Muscle layer of colon (tissue), 2 donors: Measurements from ENCODE around the gene C16orf54.
"Not testable (repeated sequence)": the region's sequence is repeated elsewhere in the genome, so short reads cannot be mapped to it uniquely, and the experiment has no call there.

Experiments
- H3K27ac ChIP-seq: one replicate; pipeline ENCODE4 v1.7.0; 2013; ENCODE audit warnings: low read depth, mild to moderate bottlenecking, low read length, moderate library complexity
- H3K27me3 ChIP-seq, 2 donors: one replicate each; pipeline ENCODE4 v1.7.0; 2013; ENCODE audit warnings: low read length in 2 of 2, mild to moderate bottlenecking in 2 of 2; ENCODE audit not compliant: insufficient read depth in 2 of 2, control insufficient read depth in 1 of 2
- H3K36me3 ChIP-seq: one replicate; pipeline ENCODE4 v1.7.0; 2013; ENCODE audit warnings: mild to moderate bottlenecking, low read length; ENCODE audit not compliant: insufficient read depth
- H3K4me1 ChIP-seq: one replicate; pipeline ENCODE4 v1.7.0; 2013; ENCODE audit warnings: mild to moderate bottlenecking, low read length; ENCODE audit not compliant: insufficient read depth
- H3K4me3 ChIP-seq, 2 donors: one replicate each; pipeline ENCODE4 v1.7.0; 2013; ENCODE audit warnings: low read length in 2 of 2, low read depth in 1 of 2, mild to moderate bottlenecking in 1 of 2, moderate library complexity in 1 of 2
- H3K9ac ChIP-seq: one replicate; pipeline ENCODE4 v1.7.0; 2013; ENCODE audit warnings: low read length
- H3K9me3 ChIP-seq: one replicate; pipeline ENCODE4 v1.7.0; 2013; ENCODE audit warnings: mild to moderate bottlenecking, low read length
- donor health status: abdominal sarcoma.
- donor health status: Adenocarcinoma of cecum.

The C16orf54 gene, protein sequence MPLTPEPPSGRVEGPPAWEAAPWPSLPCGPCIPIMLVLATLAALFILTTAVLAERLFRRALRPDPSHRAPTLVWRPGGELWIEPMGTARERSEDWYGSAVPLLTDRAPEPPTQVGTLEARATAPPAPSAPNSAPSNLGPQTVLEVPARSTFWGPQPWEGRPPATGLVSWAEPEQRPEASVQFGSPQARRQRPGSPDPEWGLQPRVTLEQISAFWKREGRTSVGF

DNA sequence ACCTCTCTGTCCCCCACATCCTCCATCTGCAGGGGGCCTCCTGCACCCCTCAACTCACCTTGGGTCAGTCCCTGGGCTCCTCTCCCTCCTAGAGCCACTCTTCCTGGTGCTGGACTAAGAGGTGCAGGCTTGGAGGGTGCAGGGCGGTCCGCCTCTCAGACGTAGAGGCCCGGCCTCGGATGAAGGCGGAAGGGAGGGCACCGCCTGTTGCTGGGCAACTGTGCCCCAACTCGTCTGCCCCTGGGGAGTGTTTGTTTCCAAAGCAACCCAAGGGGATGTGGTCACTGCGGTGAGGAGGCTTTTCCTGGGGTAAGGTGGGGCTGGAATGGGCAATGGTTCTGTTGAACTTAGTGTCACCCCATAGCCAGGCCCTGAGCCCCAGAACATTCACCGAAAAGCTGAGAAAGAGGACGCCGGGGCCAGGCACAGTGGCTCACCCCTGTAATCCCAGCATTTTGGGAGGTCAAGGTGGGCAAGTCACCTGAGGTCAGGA, at the start of gene C16orf54:
TSS of gene C16orf54 (minus strand) at position 138 of the 493 bp plus-strand sequence. CDS start 1,039 bp downstream, outside the sequence.
- no peaks in the 10 kb centered on the region for H3K36me3 ChIP-seq
- no peaks in the 10 kb centered on the region for H3K4me1 ChIP-seq
- no peaks in the 10 kb centered on the region for H3K9me3 ChIP-seq
- no peak within 1 kb of the TSS for H3K27ac ChIP-seq
- no peak within 1 kb of the TSS for H3K9ac ChIP-seq
- H3K4me3 ChIP-seq, result no peak within 1 kb of the TSS
- no peaks in the 10 kb centered on the region for H3K27me3 ChIP-seq

DNA sequence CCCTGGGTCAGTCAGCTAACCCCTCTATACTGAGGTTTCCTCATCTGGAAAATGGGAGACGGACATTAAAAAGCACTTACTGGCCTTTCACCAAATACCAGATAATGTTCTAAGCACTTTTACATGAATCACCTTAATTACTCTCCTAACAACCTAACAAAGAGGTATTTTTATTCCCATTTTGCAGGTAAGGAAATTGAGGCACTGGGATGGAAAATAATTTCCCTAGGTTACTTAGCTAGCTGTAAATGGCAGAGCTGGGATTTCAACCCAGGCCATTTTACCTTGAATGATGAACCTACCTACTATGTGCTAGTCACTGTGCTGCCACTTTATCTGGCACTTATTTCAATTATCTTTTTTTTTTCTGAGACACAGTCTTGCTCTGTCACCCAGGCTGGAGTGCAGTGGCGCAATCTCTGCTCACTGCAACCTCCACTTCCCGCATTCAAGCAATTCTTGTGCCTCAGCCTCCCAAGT, 48.5 kb upstream of the C16orf54 start:
- H3K4me1 ChIP-seq, result peaks cover 9% of the 10 kb centered on the region
- no peak overlapping the region for H3K27ac ChIP-seq
- H3K27me3 ChIP-seq, result no peaks in the 10 kb centered on the region
- H3K9ac ChIP-seq, result no peak overlapping the region
- H3K9me3 ChIP-seq, result no peaks in the 10 kb centered on the region
- H3K36me3 ChIP-seq, result peaks cover 26% of the 10 kb centered on the region
- no peak overlapping the region for H3K4me3 ChIP-seq

DNA sequence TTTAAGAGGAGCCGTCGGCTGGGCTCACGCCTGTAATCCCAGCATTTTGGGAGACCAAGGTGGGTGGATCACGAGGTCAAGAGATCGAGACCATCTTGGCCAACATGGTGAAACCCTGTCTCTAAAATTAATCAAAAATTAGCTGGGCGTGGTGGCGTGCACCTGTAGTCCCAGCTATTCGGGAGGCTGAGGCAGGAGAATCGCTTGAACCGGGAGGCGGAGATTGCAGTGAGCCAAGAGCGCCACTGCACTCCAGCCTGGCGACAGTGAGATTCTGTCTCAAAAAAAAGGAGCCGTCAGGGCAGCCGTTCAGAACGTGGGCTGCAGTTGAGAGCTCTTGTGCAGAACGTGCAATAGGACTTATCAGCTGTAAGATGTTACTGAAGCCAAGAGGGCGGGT, 47.4 kb upstream of the C16orf54 start:
- not testable (repeated sequence) for H3K9ac ChIP-seq, H3K27ac ChIP-seq, H3K27me3 ChIP-seq, H3K4me3 ChIP-seq, H3K9me3 ChIP-seq, H3K4me1 ChIP-seq
- peaks cover 15% of the 10 kb centered on the region for H3K36me3 ChIP-seq

DNA sequence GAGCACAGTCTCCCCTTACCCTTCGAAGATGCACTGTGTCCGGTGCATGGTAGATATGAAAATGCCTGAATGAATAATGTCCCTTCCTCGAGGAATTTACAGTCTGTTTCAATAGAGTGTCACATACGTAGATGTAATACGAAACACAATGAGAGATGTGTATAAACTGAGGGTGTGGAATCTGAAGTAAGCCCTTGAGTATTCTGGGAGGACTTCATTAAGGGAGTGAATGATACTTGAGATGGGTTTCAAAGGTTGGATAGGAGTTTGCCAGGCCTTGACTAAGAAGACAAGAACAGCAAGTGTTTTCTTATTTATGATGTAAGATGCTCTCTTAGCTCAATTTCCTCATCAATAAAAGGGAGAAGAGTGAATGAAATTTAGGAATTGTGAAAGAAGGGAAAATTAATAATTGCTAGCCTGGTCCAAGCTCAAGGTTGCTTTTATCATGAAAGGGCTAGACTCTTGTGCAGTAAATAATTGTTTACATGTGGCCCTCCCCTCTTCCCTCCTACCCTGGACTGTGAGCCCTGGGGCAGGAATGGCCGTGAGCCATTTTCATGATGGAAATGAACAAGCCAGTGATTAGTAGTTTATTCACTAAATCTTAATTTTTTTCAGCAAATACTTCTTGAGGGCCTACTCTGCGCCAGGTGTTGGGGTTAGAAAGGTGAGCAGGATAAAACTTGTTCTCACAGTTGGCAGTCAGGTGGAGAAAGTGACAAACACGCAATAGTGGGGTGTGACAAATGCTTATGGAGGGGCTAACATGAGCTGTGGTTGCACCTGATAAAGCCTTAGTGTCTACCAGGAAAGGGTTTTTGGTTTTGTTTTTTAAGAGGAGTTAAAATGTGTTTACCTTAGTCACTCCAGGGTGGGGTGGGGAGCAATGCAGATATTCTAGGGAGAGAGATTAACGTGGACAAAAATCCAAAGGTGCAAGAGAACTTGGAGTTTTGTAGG, 46.3 kb upstream of the C16orf54 start:
- Histone ChIP-seq H3K4me1 (peaks cover 9% of the 10 kb centered on the region), H3K36me3 (peaks cover 6% of the 10 kb centered on the region), H3K27me3 (no peaks in the 10 kb centered on the region), H3K4me3 (peak overlapping the region in 1 of 2 donors; percentile 93), H3K9ac (peak overlapping the region; percentile 50), H3K27ac (no peak overlapping the region), H3K9me3 (no peaks in the 10 kb centered on the region)

DNA sequence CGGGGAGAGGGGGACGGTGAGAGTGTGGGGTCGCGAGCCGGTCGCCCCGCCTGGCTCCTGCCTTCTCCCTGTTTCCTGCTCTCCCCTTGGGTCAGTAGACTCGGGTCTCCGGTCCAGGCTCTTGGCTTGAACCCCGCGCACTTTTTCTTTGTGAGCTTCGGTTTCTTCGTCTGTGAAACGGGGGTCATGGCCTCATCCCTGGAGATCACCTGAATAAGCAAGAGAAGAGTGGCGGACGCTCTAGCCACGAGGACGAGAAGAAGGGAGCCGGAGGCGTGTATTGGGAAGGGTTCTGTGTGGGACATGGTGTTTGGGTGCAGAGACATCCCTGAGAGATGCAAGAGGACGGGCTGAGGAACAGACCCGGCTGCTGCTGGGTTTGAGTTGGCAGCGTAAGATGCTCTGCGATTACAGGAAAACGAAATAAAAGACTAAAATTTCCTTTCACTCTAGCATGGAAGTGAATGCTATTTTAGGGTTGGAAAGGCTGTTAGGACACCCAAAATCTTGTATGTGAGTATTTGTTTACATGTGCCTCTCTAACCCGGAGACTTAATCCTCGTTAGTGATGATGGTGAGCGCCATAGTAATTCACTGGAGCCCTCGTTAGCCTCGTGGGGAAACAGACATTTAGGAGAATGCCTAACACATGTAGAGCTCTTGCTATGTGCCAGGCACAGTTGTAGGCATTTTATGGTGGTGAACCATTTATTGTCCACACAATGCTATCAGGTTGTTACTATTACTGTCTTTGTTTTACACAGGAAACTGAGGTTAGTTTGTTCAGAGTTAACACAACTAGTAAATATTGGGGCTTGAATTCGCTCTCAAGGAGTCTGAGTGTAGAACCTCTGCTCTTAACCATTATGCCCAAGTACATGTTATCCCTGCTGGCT, 45.4 kb upstream of the C16orf54 start:
- Histone ChIP-seq H3K9me3 (no peaks in the 10 kb centered on the region), H3K4me3 (peak overlapping the region; percentile 93 to 94), H3K9ac (peak overlapping the region; percentile 50), H3K27ac (peak overlapping the region; percentile 47), H3K4me1 (peaks cover 9% of the 10 kb centered on the region), H3K36me3 (no peaks in the 10 kb centered on the region), H3K27me3 (no peaks in the 10 kb centered on the region)

DNA sequence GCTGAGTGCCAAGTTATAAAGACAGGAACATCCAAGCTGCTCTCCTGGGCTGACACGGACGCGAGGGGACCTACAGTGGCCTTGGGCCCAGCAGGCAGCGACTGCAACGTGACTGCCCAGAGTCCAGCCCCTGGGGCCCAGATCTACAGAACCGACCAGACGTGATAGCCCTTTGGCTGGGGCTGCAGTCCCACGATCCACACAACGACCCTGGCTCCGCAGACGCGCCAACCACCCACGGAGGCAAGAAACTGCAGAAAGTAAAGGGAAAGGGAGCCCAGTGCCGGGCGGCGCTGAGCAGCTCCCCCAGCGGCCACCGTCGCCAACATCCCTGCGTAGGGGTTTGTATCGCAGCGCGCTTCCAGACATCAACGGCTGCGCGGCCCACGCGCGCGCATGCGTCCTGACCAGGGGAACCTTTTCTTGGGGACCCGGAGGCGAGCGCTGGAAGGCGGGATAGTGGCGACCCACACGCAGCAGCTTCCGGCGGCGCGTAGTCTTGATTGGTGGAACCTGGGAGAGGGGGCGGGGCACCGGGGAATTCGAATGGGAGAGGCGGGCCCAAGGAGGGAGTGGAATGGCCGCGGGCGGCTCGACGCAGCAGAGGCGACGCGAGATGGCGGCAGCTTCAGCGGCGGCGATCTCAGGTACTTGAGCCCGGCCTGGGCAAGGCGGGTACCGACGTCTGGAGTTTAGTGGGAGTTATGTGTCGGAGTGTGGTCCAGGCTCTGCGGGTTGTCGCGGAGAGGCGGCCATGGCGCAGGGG, 44.6 kb upstream of the C16orf54 start, which contains the start of gene KIF22:
TSS of gene KIF22 (plus strand) at position 569 of the 766 bp plus-strand sequence. CDS start at position 578, 9 bp downstream.
- H3K4me3 ChIP-seq, result peak within 1 kb of the TSS; percentile 93 to 94
- H3K36me3 ChIP-seq, result no peaks in the 10 kb centered on the region
- no peaks in the 10 kb centered on the region for H3K9me3 ChIP-seq
- peak within 1 kb of the TSS; percentile 88 for H3K9ac ChIP-seq
- peak within 1 kb of the TSS; percentile 96 for H3K27ac ChIP-seq
- peaks cover 13% of the 10 kb centered on the region for H3K4me1 ChIP-seq
- no peaks in the 10 kb centered on the region for H3K27me3 ChIP-seq

DNA sequence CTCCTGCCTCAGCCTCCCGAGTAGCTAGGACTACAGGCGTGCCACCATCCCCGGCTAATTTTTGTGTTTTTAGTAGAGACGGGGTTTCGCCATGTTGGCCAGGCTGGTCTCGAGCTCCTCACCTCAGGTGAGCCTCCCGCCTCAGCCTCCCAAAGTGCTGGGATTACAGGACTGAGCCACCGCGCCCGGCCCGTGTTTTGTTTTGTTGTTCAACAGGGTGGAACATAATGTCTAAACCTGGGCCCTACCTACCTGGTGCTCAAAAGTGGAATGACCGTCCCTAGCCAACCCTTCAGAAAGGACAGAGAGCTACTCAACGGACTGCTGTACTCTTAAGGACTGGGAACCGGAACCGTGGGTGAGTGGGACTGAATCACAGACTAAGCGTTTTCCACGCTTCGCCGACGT, 44.0 kb upstream of the C16orf54 start:
- Histone ChIP-seq H3K27me3 (no peaks in the 10 kb centered on the region), H3K9me3 (no peaks in the 10 kb centered on the region), H3K4me1 (peaks cover 16% of the 10 kb centered on the region)

DNA sequence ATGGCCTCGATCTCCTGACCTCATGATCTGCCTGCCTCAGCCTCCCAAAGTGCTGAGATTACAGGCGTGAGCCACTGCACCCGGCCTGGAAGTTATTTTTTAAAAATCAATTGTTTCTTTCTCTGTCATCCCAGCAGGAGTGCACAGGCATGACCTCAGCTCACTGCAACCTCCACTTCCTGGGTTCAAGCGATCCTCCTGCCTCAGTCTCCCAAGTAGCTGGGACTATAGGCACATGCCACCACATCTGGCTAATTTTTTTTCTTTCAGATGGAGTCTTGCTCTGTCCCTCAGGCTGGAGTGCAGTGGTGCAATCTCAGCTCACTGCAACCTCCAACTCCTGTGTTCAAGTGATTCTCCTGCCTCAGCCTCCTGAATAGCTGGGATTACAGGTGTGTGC, 41.4 kb upstream of the C16orf54 start:
- not testable (repeated sequence) for H3K9me3 ChIP-seq, H3K4me3 ChIP-seq, H3K27me3 ChIP-seq, H3K9ac ChIP-seq, H3K36me3 ChIP-seq, H3K27ac ChIP-seq
- H3K4me1 ChIP-seq, result peaks cover 16% of the 10 kb centered on the region

More for the DNA sequence above, 44.0 kb upstream of the C16orf54 start:
- Histone ChIP-seq H3K27ac (peak overlapping the region; percentile 96), H3K36me3 (no peaks in the 10 kb centered on the region), H3K9ac (peak overlapping the region; percentile 88), H3K4me3 (peak overlapping the region; percentile 51 to 93)

DNA sequence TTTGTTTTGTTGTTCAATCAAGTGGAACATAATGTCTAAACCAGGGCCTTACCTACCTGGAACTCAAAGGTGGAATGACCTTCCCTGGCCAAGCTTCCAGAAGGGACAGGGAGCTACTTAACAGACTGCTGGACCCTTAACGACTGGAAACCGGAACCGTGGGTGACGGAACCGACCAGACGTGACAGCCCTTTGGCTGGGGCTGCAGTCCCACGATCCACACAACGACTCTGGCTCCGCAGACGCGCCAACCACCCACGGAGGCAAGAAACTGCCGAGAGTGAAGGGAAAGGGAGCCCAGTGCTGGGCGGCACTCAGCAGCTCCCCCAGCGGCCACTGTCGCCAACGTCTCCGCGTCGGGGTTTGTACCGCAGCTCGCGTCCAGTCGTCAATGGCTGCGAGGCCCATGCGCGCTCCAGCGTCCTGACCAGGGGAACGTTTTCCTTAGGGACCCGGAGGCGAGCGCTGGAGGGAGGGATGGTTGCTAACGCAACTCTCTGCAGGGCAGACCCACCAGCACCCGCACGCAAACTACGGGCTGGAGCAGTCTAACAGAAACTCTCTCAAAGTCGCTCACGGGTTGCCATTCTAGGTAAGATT, 39.2 kb upstream of the C16orf54 start:
- peak overlapping the region in 1 of 2 donors; percentile 38 for H3K4me3 ChIP-seq
- H3K4me1 ChIP-seq, result peaks cover 6% of the 10 kb centered on the region
- no peaks in the 10 kb centered on the region for H3K9me3 ChIP-seq
- no peaks in the 10 kb centered on the region for H3K27me3 ChIP-seq
- no peak overlapping the region for H3K9ac ChIP-seq
- no peaks in the 10 kb centered on the region for H3K36me3 ChIP-seq
- H3K27ac ChIP-seq, result no peak overlapping the region

DNA sequence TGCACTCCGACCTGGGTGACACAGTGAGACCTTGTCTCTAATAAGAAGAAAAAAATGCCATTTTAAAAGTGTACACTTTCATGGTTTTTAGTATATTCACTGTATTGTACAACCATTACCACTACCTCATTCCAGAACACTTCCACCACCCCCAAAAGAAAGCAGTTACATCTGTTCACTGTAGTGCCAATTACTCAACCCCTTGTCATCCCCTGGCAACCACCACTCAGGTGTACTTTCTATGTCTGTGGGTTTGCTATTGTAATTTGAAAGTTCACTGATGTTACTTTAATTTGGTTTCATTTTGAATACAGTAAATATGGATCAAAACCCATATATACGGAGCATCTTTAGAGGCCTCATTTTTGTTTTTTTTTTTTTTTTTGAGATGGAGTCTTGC, 38.4 kb upstream of the C16orf54 start:
- no peaks in the 10 kb centered on the region for H3K9me3 ChIP-seq
- H3K4me3 ChIP-seq, result no peak overlapping the region
- H3K36me3 ChIP-seq, result no peaks in the 10 kb centered on the region
- no peak overlapping the region for H3K9ac ChIP-seq
- H3K27me3 ChIP-seq, result no peaks in the 10 kb centered on the region
- H3K27ac ChIP-seq, result no peak overlapping the region
- H3K4me1 ChIP-seq, result peaks cover 6% of the 10 kb centered on the region
